GM19438 (cell line): ENCODE measurements around the gene STEAP1B.
A peak's percentile ranks its signal among the peaks of the same experiment; 100 is the strongest.
"Not testable (repeated sequence)": the region's sequence is repeated elsewhere in the genome, so short reads cannot be mapped to it uniquely, and the experiment has no call there.

ENCODE experiments used
- ATAC-seq: cut with Tn5 transposase; IDR thresholded peaks from one replicate; pipeline ENCODE4 v1.9.1; 2021; ENCODE audit warnings: low read depth; ENCODE audit not compliant: unreplicated experiment

The STEAP1B gene

DNA sequence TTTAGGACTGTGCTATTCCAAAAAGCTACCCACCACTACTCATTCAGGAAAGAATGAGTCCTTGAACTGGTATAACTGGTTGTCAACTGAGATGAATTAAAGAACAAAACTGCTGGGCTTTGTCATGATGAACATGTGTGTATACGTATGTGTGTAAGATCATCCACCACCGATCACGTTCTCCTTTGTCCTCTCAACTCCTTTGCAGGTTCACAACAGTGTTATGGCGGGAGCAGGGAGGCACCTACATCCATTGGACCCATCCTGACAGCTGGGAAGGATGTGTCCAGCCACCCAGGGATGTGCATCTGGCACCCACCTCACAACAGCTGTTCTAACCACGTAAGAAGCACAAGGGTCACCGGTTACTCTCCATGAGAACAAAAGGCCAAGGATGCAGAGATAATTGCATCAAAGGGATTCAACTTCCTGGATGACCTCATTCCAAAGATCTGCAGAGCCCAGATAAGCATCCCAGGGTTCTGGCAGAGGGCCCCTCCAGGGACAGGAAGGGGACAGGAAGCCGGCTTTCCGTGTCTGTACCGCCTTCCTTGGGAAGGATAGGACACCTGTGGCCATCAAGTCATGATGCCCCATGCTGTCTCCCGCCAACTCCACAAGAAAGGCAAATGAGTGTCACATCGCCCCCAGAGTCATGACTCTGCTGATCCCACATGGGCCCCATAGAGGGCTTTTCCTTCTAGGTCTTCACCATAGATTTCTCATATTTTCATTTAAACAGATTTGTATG, 66.1 kb downstream of the STEAP1B start:
- no peak for ATAC-seq

DNA sequence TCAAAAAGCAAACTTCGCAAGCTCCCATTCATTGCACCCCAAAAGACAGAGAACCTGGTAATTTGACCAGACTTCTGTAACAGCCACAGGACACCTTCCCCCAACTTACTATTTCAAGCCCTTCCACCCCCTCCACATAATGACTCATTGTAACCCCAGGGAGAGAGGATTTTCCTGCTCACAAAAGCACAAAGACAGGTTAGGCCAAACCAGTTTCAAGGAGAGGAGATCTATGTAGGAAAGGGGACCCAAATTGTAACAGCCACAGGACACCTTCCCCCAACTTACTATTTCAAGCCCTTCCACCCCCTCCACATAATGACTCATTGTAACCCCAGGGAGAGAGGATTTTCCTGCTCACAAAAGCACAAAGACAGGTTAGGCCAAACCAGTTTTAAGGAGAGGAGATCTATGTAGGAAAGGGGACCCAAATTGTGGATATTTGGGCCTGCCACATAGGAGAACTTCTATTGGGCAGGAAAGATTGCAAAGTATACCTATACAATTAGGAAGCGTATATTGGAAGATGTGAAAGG, 66.8 kb downstream of the STEAP1B start:
- not testable (repeated sequence) for ATAC-seq

DNA sequence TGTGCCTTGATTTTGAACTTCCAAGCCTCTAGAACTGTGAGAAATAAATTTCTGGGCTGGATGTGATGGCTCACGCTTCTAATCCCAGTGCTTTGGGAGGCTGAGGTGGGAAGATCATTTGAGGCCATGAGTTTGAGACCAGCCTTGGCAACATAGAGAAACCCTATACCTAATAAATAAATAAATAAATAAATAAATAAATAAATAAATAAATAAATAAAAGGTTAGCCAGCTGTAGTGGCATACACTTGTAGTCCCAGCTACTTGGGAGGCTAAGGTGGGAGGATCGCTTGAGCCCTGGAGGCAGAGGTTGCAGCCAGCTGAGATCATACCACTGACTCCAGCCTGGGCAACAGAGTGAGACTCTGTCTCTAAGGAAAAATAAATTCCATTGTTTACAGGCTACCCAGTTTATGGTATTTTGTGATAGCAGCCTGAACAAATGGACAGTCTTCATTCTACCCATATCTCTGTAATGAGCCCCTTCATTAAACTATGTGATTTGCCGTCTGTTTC, 67.7 kb downstream of the STEAP1B start:
- no peak for ATAC-seq

DNA sequence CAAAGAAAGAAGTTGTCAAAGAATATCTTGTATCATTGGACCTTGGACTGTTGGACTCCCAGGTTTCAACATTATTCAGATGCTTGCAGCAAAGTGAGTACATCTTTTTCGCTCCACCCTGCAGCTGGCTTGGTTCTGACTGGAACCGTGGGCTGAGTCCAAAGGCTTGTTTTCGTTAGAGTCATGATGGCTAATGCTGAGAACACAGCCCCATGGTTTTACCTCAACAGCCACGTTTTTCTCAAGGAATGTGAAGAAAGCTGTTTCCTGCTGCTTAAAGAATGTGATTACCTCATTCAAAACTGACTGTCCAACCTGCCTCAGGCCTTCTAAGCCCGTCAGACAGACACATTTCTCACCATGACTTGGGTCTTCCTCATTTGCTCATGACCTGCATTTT, 69.5 kb downstream of the STEAP1B start:
- no peak for ATAC-seq

DNA sequence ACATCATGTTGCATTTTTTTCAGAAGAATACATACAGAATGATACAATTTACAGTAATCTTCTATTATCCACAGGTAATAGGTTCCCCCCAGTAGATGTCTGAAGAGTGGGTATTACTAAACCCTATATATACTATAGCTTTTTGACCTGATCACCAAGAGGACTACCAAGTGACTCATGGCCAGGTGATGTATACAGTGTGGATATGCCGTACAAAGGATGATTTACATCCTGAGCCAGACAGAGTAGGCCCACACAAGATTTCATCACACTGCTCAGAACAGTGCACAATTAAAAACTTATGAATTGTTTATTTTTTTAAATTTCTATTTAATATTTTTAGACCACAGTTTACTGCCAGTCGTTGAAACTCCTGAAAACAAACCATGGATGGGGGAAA, 70.6 kb downstream of the STEAP1B start:
- no peak for ATAC-seq

DNA sequence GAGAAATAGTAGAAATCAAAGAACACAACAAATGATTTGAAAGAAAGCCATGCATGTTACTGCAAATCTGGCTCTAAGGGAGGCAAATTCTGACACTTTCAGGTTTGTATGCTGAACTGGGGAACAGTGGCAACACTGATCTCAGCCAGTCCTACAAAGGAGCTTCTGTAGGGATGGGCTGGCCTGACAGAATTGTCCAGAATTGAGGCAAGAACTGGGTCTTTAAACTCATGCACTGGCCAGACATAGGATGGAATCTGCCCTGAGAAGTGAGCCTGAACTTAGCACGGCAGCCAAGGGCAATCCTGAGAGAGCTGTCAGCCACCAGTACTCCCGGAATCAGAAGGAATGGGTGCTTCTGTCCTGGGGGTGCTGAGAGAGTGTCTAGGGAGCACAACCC, 72.1 kb downstream of the STEAP1B start:
- ATAC-seq: no peak

DNA sequence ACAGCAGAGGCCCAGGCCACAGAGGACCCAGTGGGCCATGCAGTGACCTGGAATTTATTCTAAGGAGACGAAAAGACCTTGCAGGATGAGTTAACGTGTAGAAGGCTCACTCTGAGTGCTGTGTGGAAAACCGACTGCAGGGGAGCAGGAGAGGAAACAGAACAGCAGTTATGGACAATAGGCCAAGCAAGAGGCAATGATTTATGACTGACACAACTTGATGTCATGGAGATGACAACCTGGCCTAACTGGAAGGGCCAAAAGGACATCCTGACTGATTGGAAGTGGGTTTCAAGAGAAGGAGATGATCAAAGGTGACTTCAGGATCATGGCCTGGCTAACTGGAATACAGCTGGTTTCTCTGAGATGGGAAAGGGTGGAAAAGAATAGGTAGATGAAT, 72.9 kb downstream of the STEAP1B start:
- no peak for ATAC-seq

DNA sequence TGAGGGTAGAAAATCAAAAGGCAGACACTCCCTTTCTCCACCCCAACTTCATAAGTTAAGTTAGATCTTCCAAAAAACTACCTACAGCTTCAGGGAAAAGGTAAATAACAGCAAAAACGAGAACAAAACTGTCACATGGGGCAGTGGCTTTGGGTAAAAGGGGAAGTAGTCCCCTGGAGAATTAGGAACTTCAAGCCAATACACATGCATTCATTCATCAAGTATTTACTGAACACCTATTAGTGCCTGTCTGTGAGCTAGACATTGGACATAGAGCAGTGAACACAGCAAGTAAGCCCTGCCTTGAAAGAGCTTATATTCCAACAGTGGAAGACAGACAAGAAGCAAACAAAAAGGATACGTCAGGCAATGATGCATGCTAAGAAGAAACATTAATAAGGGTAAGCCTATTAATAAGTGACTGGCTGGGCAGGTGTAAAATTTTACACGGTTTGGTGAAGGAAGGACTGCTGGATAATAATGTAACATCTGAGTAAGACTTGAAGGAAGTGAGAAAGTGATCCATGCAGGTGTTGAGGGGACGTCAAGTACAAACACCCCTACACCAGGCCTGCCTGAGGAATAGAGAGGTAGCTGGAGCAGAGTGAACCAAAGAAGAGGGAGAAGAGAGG, 73.4 kb downstream of the STEAP1B start:
- ATAC-seq: peak; percentile 69

DNA sequence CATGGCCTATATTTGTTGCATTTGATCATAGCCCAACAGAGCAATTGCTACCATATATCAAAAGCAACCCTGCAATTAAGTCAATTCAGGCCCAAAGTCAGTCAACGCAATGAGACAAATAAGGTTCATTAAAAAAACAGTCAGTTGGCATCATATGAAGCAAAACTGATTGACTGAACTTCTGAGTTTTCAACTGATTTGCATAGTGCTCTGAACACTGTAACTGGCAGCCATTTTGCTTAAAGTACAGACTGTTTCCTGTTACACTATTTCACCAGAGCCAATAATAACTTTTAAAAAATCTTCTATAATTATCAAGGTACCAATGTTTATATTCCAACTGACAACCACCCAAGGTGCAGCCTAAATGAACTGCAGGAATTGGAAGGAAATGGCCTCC, 74.6 kb downstream of the STEAP1B start:
- ATAC-seq: no peak

DNA sequence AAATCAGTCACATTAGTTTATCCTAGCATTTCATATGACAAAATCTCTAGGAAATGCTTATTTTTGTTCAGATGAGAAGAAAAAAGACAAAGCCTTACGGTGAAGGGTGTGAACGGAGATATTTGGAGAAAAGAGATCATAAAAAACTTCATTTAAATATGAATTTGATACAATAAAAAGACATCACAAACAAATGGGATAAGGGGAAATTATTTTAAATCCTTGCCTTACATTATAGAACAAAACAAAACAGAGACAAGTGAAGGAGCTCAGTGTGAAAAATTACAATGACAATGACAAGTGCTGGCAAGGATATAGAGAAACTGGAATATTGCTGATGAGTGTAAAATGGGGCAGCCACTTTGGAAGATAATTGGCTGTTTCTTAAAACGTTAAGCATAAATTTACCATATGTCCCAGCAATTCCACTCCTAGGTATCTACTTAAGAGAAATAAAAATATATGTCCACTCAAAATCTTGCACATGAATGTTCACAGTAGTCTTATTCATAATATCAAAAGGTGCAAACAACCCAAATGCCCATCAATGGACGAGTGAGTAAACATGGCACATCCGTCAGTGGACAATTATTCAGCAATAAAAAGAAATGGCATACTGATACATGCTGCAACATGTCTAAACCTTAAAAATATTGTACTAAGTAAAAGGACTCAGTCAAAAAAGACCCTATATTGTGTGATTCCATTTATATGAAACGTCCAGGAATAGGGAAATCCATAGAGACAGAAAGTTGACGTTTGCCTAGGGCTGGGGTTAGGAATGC, 77.0 kb downstream of the STEAP1B start:
- no peak for ATAC-seq

DNA sequence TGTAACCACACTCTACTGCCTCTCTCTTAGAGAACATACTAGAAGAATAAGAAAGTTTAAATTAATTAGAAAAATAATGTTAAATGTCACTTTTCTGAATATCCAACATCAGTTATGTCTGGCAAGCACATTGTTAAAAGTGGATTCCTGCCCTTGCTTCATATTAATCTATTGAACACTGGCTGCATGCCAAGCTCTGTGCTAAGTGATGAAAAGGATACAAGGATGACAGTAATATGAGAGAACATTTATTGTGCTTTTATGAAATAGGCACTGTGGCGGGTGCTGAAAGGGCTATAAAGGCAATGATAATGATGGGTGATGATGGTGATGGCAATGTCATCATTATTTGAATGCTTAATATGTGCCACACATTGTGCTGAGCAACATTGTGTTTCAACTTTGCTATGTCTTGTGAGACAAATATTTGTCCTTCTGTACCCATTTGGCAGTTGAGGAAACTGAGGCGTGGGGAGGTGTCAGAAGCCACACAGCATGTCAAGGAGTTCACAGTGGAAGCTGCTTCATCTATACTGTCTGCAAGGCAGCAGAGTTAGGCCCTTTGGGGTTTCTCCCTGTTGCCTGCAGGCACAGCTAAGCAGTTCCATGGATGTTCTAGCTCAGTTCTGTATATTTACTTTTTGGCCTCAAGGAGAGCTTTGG, 78.9 kb downstream of the STEAP1B start:
- no peak for ATAC-seq

DNA sequence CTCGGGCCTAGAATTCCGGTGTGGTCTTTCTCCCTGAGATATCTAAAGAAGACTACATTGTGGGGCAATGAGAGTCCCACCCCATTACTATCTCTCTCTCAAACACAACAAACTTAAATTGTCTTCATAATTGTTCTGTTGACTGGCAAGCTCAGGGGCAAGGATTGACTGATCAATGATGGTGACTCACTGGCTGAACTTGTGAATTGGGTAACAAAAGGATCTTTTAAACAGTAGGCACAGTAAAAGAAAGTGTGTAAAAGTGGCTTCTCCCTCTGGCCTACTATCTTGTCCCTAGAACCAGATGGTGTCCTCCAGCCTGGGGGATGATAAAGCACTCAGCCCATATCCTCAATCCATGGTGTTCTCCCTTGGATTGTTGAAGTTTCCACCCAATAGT, 80.0 kb downstream of the STEAP1B start:
- no peak for ATAC-seq

DNA sequence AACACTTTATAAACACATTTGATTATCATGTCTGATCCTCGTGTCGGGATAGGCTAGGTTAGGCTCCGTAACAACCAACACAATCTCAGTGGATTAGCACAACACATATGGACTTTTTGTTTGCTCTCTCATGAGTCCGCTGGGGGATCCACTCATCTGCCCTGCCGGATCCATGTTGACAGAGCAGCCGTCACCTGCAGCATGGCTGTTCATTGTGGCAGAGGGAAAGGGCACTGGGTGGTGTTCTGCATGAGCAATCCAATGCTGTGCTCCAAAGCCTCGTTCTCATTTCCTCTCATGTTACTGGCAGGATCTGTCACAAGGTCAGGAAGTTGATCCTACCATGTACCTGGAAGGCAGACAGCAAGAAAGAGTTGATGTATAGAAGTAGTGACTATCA, 80.5 kb downstream of the STEAP1B start:
- ATAC-seq: no peak

DNA sequence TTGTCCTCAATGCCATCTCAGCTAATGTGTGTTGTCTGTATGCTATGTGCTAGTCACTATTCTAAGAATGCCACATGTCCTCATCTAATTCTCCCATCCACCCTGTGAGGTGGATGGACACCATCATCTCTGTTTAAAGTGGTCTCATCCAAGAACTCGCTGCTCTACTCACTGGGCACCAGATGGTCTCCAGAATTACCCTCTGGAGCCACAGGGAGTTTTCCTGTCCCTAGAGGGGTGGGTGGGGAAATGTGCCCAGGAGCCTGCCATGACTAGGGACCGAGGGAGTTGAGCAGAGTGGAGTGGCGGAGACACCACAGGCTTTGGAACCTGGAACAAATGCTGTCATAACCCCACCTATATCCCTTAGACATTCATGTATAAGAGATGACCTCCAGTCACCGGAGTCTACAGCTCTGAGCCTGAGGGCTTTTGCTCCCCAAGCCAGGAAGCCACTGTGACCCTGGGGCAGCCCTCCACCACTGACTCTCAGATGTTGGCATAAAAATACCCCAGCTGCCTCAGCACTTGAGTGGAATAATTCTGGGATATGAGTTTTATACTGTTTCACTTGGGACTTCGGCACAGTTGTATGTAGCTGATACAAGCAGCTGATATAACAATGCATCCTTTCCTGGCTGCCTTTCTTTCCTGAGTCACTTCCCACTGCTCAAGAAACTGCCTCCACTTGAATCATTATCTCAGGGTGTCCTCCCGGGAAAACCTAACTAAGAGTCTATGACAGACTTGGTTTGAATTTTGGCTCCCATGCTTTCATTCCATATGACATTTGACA, 81.5 kb downstream of the STEAP1B start:
- no peak for ATAC-seq

DNA sequence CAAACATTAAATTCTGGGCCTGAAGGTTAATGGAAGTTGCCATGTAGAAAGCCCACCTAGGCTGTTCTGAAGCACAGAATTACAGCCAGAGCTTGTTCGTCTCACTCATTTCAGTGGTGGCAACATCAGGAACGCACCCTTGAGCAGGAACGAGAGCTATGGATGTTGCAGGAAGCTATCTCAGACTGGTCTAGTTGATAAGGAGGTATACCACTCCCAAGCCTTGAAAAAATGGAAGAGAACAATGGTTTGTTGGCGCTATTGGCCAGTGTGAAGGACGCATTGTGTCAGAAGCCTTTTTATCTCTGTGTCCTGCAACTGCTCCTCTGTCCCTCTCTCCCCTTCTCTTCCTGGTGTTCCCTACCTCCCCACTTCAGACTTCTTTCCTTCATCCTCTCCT, 82.1 kb downstream of the STEAP1B start:
- no peak for ATAC-seq

DNA sequence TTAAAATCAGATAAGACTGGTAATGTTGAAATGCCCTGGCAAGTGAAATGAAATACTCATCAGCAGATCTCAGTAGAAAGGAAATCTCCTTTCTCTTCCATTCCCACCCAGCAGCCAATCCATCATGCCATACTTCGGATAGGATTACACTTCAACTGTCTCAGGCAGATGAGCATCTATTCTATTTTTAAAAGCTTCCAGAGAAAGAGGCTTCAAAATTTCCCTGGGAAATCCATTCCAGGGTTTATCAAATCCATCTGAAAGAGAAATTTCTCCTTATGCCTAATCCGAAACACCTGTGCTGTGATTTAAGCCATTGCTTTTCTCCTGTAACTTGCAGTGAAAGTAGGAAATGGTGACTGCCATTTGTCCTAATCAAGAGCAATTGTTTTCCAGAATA, 82.6 kb downstream of the STEAP1B start:
- no peak for ATAC-seq

DNA sequence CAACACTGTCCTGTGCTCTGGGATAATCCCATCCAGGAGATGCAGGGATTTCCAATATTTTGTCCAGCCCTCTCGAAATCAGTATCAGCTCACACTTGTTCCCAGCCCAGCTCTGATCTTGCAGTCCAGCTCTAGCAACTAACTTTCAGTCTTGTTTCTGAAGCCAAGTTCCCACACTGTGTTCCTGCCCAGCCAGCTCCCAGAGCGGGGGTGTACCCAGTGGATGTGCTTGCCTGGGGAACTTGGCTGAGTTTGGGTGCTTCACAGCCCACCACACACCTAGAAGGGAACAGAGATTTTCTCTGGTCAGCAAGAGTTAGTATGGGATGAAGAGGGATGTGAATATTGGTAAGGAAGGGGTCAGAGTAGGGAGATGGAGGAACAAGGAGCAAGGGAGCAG, 85.6 kb downstream of the STEAP1B start:
- ATAC-seq: no peak

DNA sequence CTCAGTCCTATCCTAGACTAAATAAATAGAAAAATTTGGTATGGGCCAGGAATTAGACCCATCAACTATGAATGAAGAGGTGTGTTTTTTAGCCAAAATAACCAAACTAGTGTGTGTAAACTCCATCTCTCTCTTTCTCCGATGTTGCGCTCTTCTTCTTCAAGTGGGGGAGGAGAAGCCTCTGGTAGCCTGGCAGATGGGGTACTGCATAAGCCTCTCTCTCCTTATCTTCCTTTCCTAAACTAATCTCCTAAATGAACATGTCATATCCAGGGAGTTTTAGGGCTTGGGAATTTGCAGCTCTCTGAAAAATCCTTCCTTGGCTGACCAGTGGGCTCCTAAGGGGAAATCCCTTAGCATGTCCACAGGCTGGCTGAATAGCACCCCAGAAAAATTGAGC, 86.8 kb downstream of the STEAP1B start:
- ATAC-seq: no peak

DNA sequence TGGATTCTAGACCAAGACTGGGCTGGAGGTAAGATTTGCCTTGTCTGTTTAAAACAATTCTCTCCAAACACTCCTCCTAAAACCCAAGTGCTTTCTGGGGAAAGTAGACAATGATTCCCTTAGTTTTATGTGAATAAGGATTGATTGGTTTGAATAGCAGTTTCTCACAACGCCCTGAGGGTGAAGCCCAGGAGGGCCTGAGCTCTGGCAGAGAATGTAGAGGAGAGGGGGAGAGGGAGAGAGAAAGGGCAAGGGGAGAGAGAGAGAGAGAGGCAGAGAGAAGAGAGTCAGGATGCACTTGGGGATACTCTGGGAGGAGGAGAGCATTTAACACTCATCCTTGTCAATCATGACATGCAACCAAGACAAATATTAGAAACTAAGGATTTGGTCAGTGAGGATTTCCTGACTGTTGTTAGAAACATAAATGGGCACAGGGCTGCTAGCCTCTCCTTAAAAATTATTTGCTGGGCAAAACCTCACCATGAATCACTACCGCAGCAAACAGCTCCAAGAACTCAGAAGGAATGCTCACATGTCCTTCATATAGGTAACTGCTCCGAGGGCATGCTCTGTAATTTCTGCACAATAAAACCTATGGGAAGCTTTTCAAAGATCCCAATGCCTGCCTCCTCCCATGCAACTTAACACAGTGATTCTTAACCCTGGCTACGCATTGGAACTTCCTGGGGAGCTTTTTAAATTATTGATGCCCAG, 87.9 kb downstream of the STEAP1B start:
- no peak for ATAC-seq
